GM12873 (cell line): ENCODE data around the gene DUSP23.

ENCODE experiments used
- CTCF ChIP-seq: IDR thresholded peaks from 2 replicates; pipeline ENCODE4 v1.5.1; 2012; ENCODE audit warnings: low read depth, mild to moderate bottlenecking, moderate library complexity, low read length, control low read depth; ENCODE audit not compliant: insufficient read depth; ENCODE audit errors: missing control alignments

The DUSP23 gene

GRCh38 chr1:159771127-159771895 is 9.5 kb upstream of the DUSP23 start:
- no peak for TF ChIP-seq CTCF

- no peak for TF ChIP-seq CTCF
Observed at GRCh38 chr1:159774465-159774864, 6.3 kb upstream of the DUSP23 start.

- TF ChIP-seq CTCF, result no peak
Observed at GRCh38 chr1:159775716-159776115, 5.0 kb upstream of the DUSP23 start.

GRCh38 chr1:159778266-159778665 is 2.5 kb upstream of the DUSP23 start:
- no peak for TF ChIP-seq CTCF

GRCh38 chr1:159779403-159779851 is 1.3 kb upstream of the DUSP23 start:
- no peak for TF ChIP-seq CTCF

GRCh38 chr1:159781992-159782391 is 1.2 kb downstream of the DUSP23 start:
- TF ChIP-seq CTCF, result no peak

- TF ChIP-seq CTCF, result no peak
Observed at GRCh38 chr1:159783724-159784123, 3.0 kb downstream of the DUSP23 start.
